HCT116 (cell line): ENCODE results near the gene AFAP1L2. TPM values are rescaled to one million over a fixed set of nuclear protein-coding genes. Genes with fewer than 3 reads are reported as not detected.

Experiments used
- ATAC-seq: fragments of 200-7000 bp; cut with Tn5 transposase; 2 replicates; pipeline ENCODE4 v1.9.1; 2020; ENCODE audit warnings: mild to moderate bottlenecking, moderate library complexity
- BruUV-seq: library from RNA; stranded (reverse); fragments of 400-500 nt; replicated peaks from 2 replicates; lab custom pipeline; 2021; lab: Mats Ljungman, UMichigan
- CTCF ChIA-PET: fragments of 300-600 bp; sonication (Branson Sonifier 250); formaldehyde crosslinking; loops from one replicate; lab custom pipeline; 2021; ENCODE audit warnings: antibody characterized with exemption; lab: Charles Lee
- POLR2A ChIA-PET: fragments of 300-600, 350-600 bp; sonication (Branson Sonifier 250); formaldehyde crosslinking; loops from one replicate; lab custom pipeline; 2021; ENCODE audit warnings: antibody characterized with exemption; lab: Charles Lee
- RAD21 ChIA-PET, 2 experiments: fragments of 300-600 bp; sonication (Branson Sonifier 250); formaldehyde crosslinking; loops; one replicate each; lab custom pipeline; 2023; ENCODE audit warnings: low total read pairs in 2 of 2; ENCODE audit not compliant: uncharacterized antibody in 2 of 2, unreplicated experiment in 2 of 2, low non-redundant PET in 1 of 2; lab: Charles Lee
- DNase-seq: peaks from one replicate; pipeline ENCODE4 v3.0.0-alpha.2; 2010; ENCODE audit warnings: low read depth, low spot score
- H2AFZ ChIP-seq: fragments of 200-600 bp; shearing (Covaris generic), sonication (generic); 2 replicates; pipeline ENCODE4 v1.6.1; 2017; ENCODE audit warnings: low read depth, mixed run types, mixed read lengths, antibody characterized with exemption, low read length; ENCODE audit not compliant: poor library complexity, severe bottlenecking
- H3K27ac ChIP-seq: 2 replicates; pipeline ENCODE4 v1.5.1; 2012; ENCODE audit warnings: low read depth, low read length
- H3K27me3 ChIP-seq: fragments of 200-600 bp; sonication (generic); 2 replicates; pipeline ENCODE4 v1.6.1; 2016; ENCODE audit warnings: mixed run types, low read length, mixed read lengths; ENCODE audit not compliant: insufficient read depth
- H3K36me3 ChIP-seq, 2 experiments: fragments of 200-500 bp in 1 of 2; fragments of 200-600 bp in 1 of 2; sonication (Bioruptor generic) in 1 of 2; sonication (generic) in 1 of 2; 2 replicates each; pipeline versions ENCODE4 v1.5.1 to v1.6.1; 2014 to 2016; ENCODE audit warnings: low read length in 2 of 2, inconsistent platforms in 1 of 2, mixed read lengths in 1 of 2, mixed run types in 1 of 2; ENCODE audit not compliant: insufficient read depth in 2 of 2, control insufficient read depth in 1 of 2
- H3K4me1 ChIP-seq, 2 experiments: fragments of 200-600 bp in 1 of 2; sonication (generic) in 1 of 2; 2 replicates each; pipeline versions ENCODE4 v1.5.1 to v1.6.1; 2012 to 2017; ENCODE audit warnings: low read length in 2 of 2, inconsistent platforms in 1 of 2, mild to moderate bottlenecking in 1 of 2, mixed read lengths in 1 of 2, mixed run types in 1 of 2, moderate library complexity in 1 of 2; ENCODE audit not compliant: insufficient read depth in 2 of 2, control insufficient read depth in 1 of 2
- H3K4me2 ChIP-seq: fragments of 200-600 bp; sonication (generic); 2 replicates; pipeline ENCODE4 v1.6.1; 2017; ENCODE audit warnings: mixed run types, low read length, mixed read lengths
- H3K4me3 ChIP-seq, 2 experiments: fragments of 200-600 bp in 1 of 2; sonication (generic) in 1 of 2; replicated peaks in 1 of 2; 2 replicates each; pipeline ENCODE4 v1.5.1; 2011 to 2016; ENCODE audit warnings: low read length in 2 of 2, control low read depth in 1 of 2, low read depth in 1 of 2, mild to moderate bottlenecking in 1 of 2, mixed read lengths in 1 of 2, mixed run types in 1 of 2
- H3K79me2 ChIP-seq: fragments of 200-600 bp; sonication (generic); 2 replicates; pipeline ENCODE4 v1.6.1; 2017; ENCODE audit warnings: mild to moderate bottlenecking, mixed run types, low read length, moderate library complexity, mixed read lengths; ENCODE audit not compliant: insufficient read depth
- H3K9ac ChIP-seq: fragments of 200-600 bp; sonication (generic); 2 replicates; pipeline ENCODE4 v1.6.1; 2016; ENCODE audit warnings: low read length, mixed read lengths
- H3K9me2 ChIP-seq: fragments of 200-600 bp; sonication (generic), shearing (Covaris generic); 2 replicates; pipeline ENCODE4 v1.6.1; 2017; ENCODE audit warnings: mixed run types, mild to moderate bottlenecking, moderate library complexity; ENCODE audit not compliant: insufficient read depth
- H3K9me3 ChIP-seq, 2 experiments: fragments of 200-500 bp in 1 of 2; fragments of 200-600 bp in 1 of 2; sonication (Bioruptor generic) in 1 of 2; sonication (generic) in 1 of 2; 2 replicates each; pipeline ENCODE4 v1.6.1; 2014 to 2017; ENCODE audit warnings: low read length in 2 of 2, mixed read lengths in 2 of 2, inconsistent platforms in 1 of 2, low read depth in 1 of 2, mild to moderate bottlenecking in 1 of 2, mixed run types in 1 of 2, moderate library complexity in 1 of 2; ENCODE audit not compliant: control insufficient read depth in 1 of 2, insufficient read depth in 1 of 2
- H4K20me1 ChIP-seq: fragments of 200-600 bp; sonication (generic), shearing (Covaris generic); 2 replicates; pipeline ENCODE4 v1.6.1; 2017; ENCODE audit warnings: mixed run types, mild to moderate bottlenecking, moderate library complexity; ENCODE audit not compliant: insufficient read depth
- CEBPB ChIP-seq: IDR thresholded peaks from 2 replicates; pipeline ENCODE4 v1.6.1; 2012; ENCODE audit warnings: low read depth
- CTCF ChIP-seq, 3 experiments: fragments of 200-600 bp in 1 of 3; sonication (generic) in 1 of 3; IDR thresholded peaks in 2 of 3; conservative IDR thresholded peaks in 1 of 3; 2 replicates each; pipeline ENCODE4 v1.5.1; 2012 to 2017; ENCODE audit warnings: low read depth in 2 of 3, low read length in 2 of 3, antibody characterized with exemption in 1 of 3, borderline replicate concordance in 1 of 3, control low read depth in 1 of 3, mild to moderate bottlenecking in 1 of 3, mixed read lengths in 1 of 3, mixed run types in 1 of 3, moderate library complexity in 1 of 3; ENCODE audit not compliant: insufficient read depth in 1 of 3
- EGR1 ChIP-seq: IDR thresholded peaks from 2 replicates; pipeline ENCODE4 v1.6.1; 2012; ENCODE audit warnings: low read depth
- FOSL1 ChIP-seq: IDR thresholded peaks from 2 replicates; pipeline ENCODE4 v1.6.1; 2012; ENCODE audit warnings: low read depth
- JUND ChIP-seq: IDR thresholded peaks from 2 replicates; pipeline ENCODE4 v1.6.1; 2012
- POLR2A ChIP-seq: IDR thresholded peaks from 2 replicates; pipeline ENCODE4 v1.7.0; 2011; ENCODE audit warnings: borderline replicate concordance; ENCODE audit not compliant: insufficient read depth, insufficient read length; ENCODE audit errors: extremely low read depth
- POLR2AphosphoS5 ChIP-seq: IDR thresholded peaks from 2 replicates; pipeline ENCODE4 v1.6.1; 2011; ENCODE audit warnings: mild to moderate bottlenecking, low read depth, low read length, moderate library complexity
- REST ChIP-seq: IDR thresholded peaks from 2 replicates; pipeline ENCODE4 v1.6.1; 2012; ENCODE audit warnings: low read depth
- SRF ChIP-seq: IDR thresholded peaks from 2 replicates; pipeline ENCODE4 v1.6.1; 2012; ENCODE audit warnings: low read depth
- TCF7L2 ChIP-seq: IDR thresholded peaks from 2 replicates; pipeline ENCODE4 v1.7.0; 2011; ENCODE audit warnings: borderline replicate concordance, inconsistent platforms; ENCODE audit not compliant: insufficient read depth, insufficient read length; ENCODE audit errors: extremely low read depth
- YY1 ChIP-seq: IDR thresholded peaks from 2 replicates; pipeline ENCODE4 v1.6.1; 2011; ENCODE audit warnings: low read length, low read depth, moderate library complexity, mild to moderate bottlenecking; ENCODE audit not compliant: insufficient replicate concordance; ENCODE audit errors: extremely low read depth
- ZNF274 ChIP-seq: fragments of 200-500 bp; sonication (Bioruptor generic); IDR thresholded peaks from 2 replicates; pipeline ENCODE4 v1.6.1; 2014; ENCODE audit warnings: mild to moderate bottlenecking, low read depth, low read length, inconsistent platforms
- intact Hi-C: fragments of 100-400 bp; cut with micrococcal nuclease; formaldehyde crosslinking; loops from 2 replicates; pipeline ENCODE4 v1.10.0; 2022
- total RNA-seq: library from RNA; stranded (reverse); gene quantifications from one replicate; pipeline ENCODE4 v1.2.1, GENCODE V29; 2021; ENCODE audit not compliant: unreplicated experiment

AFAP1L2 gene
- total RNA-seq, 1 experiment from 2014 or later = 0.93 TPM

GRCh38 chr10:114370966-114371365 lies 33.3 kb downstream of the AFAP1L2 start:
- Histone ChIP-seq H3K27me3 (0 out of 2 replicates have a peak, but pooled peaks cover 5% of the 10 kb centered on the region), H3K79me2 (no peaks in the 10 kb centered on the region), H3K9me3 (no peaks in the 10 kb centered on the region), H3K27ac (no peak overlapping the region), H3K36me3 (no peaks in the 10 kb centered on the region), H3K9me2 (no peaks in the 10 kb centered on the region), H3K4me3 (no peak overlapping the region), H2AFZ (no peak overlapping the region), H3K4me2 (no peak overlapping the region), H3K9ac (no peak overlapping the region), H3K4me1 (no peaks in the 10 kb centered on the region), H4K20me1 (no peaks in the 10 kb centered on the region)
- ATAC-seq = no peak
- no TSS peak for BruUV-seq
- no peak for TF ChIP-seq YY1
- no peak for TF ChIP-seq CTCF (IDR thresholded peaks at IDR 0.05 in 2 of 3, conservative IDR thresholded peaks at IDR 0.05 in 1 of 3; ENCODE audit: borderline replicate concordance in 1 of 3, insufficient read depth in 1 of 3, low read depth in 2 of 3, low read length in 2 of 3)
- TF ChIP-seq CEBPB = no peak
- no peak for TF ChIP-seq POLR2A
- TF ChIP-seq REST = no peak
- no peak for TF ChIP-seq FOSL1
- TF ChIP-seq SRF = no peak
- TF ChIP-seq JUND = no peak
- TF ChIP-seq TCF7L2 = no peak
- TF ChIP-seq EGR1 = no peak
- no peak for TF ChIP-seq POLR2AphosphoS5
- no peak for TF ChIP-seq ZNF274
- intact Hi-C loops = no loop called here
- ChIA-PET RAD21 (no interaction called here), CTCF (no interaction called here), POLR2A (interaction anchor here (0.5 kb wide), 1 partner anchor 1052 kb away, joined by 3 read pairs; no protein-coding TSS in a partner anchor)
- DNase-seq = no peak
